LNCaP clone FGC (cell line): Measurements from ENCODE around the gene EPHB1.

Experiments used
- DNase-seq: peaks from one replicate; pipeline ENCODE4 v3.0.0-alpha.2; 2011; ENCODE audit warnings: low read depth
- H3K4me3 ChIP-seq: 2 replicates; pipeline ENCODE4 v1.5.1; 2011; ENCODE audit warnings: mild to moderate bottlenecking, low read depth, low read length, control low read depth
- TF ChIP-seq, protein P1 (sequence below): IDR thresholded peaks from 2 replicates; pipeline ENCODE4 v1.5.1; 2012; ENCODE audit warnings: mild to moderate bottlenecking; ENCODE audit not compliant: control insufficient read depth, insufficient read depth; ENCODE audit errors: extremely low read depth

Gene EPHB1

DNA sequence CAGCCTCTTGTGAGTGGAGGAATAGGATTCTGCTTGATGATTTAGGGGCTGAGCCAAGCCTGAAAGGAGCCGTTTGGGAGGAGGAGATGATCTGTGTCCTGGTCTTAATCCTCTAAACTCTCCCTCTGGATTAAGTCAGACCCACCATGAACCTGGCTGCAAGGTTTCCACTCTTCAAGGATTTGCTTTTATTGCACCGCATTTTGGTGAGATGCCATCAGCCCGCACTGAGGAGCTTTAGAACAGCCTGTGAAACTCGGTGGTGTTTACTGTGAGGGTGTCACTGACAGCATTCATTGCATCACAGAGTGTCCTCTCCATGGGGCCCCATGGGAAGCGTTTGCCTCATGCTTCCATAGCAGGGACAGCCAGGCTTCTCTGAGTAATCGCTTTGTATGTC, 59.2 kb downstream of the EPHB1 start:
- DNase-seq: no peak

DNA sequence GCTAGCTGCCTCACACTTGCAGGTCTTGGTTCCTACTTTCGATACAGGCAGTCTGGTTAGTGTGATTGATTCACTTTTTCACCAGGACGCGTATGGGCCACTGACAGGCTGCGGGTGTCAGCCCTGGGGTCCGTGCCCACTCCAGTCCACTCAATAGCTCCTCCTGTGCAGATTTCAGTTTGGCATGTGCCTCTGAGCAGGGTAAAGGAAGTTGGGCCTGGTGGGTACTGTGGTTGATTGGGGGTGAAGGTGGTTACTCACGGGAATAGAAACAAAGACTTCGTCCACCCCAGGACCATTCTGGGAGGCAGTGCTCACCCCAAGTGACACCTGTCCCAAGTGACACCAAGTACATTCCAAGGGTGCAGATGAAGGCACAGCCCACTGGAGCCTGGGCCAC, 62.3 kb downstream of the EPHB1 start:
- TF ChIP-seq, protein P1, sequence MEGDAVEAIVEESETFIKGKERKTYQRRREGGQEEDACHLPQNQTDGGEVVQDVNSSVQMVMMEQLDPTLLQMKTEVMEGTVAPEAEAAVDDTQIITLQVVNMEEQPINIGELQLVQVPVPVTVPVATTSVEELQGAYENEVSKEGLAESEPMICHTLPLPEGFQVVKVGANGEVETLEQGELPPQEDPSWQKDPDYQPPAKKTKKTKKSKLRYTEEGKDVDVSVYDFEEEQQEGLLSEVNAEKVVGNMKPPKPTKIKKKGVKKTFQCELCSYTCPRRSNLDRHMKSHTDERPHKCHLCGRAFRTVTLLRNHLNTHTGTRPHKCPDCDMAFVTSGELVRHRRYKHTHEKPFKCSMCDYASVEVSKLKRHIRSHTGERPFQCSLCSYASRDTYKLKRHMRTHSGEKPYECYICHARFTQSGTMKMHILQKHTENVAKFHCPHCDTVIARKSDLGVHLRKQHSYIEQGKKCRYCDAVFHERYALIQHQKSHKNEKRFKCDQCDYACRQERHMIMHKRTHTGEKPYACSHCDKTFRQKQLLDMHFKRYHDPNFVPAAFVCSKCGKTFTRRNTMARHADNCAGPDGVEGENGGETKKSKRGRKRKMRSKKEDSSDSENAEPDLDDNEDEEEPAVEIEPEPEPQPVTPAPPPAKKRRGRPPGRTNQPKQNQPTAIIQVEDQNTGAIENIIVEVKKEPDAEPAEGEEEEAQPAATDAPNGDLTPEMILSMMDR: no peak
- no peak overlapping the region for H3K4me3 ChIP-seq
- DNase-seq: no peak

More for the DNA sequence above, 59.2 kb downstream of the EPHB1 start:
- TF ChIP-seq, protein P1: no peak
- H3K4me3 ChIP-seq: no peak overlapping the region

DNA sequence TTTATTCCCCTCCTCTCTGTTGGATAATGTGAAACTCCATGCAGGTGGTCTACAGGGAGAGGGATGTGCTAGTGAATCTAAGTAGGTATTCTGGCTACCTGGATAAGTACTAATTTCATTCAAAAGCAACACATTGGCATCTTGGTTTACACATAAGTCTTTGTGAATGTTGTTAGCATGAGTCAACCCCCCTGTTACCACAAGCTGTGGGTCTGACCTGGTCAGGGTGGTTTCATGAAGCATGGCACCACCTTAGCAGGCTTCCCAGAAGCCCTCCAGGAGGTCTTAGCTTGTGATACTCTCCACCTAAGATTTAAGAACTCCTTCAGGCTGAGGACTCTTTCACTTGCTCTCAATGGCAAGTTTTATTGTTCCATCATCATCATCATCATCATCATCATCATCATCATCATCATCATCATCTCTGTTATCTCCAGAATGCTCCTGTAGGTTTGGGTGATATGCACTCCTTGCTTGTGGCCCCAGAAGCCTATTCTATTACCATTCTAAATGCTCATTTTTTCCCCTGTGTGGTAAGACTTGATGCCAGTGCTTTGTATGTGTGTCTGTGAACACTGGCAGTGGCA, 62.8 kb downstream of the EPHB1 start:
- TF ChIP-seq, protein P1: no peak
- no peak overlapping the region for H3K4me3 ChIP-seq
- DNase-seq: no peak

DNA sequence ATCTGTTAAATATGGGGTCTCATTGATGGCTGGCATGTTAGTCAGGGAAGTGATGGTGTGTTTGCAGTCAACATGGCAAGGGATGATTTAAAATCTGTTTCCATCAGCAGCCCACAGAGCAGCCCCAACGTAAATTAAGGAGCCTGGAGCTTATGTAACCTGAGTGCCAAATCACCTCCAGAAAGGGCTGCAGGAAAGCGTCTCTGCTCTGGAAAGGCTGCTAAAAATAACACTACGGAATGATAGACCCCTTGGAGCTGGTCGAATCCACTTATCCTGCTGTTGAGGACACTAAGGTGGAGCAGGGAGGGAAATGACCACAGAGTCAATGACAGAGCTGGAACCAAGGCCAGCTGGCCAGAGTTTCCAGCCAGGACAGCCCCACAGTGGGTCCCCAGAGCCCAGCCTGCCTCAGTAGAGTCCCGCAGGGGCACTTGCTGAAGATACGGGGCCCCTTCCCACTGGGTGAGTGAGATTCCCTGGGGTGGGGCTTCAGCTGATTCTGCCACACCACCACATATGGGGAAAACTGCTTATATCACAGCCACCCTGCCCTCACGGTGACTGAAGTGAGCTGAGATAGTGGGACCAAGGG, 63.5 kb downstream of the EPHB1 start:
- H3K4me3 ChIP-seq: no peak overlapping the region
- DNase-seq: no peak
- TF ChIP-seq, protein P1: no peak

DNA sequence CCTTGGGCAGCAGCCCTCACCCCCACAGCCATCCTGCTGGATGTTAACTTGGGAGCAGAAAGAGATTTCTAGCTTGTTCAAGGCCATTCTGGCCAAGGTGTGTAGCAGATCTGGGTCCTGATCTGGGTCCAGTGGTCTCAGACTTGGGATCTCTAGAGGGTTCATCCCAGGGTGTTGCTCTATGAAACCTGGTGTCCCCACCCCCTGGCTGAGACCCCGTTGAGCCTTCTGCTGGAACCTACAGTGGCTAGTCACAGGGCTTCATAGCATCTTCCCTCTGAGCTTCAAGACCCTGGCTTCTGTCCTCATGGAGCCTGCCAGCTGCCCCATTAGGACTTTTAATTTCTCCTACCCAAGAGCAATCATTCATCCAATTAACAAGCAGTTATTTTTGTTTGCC, 64.3 kb downstream of the EPHB1 start:
- H3K4me3 ChIP-seq: no peak overlapping the region
- no peak for DNase-seq
- TF ChIP-seq, protein P1: no peak

DNA sequence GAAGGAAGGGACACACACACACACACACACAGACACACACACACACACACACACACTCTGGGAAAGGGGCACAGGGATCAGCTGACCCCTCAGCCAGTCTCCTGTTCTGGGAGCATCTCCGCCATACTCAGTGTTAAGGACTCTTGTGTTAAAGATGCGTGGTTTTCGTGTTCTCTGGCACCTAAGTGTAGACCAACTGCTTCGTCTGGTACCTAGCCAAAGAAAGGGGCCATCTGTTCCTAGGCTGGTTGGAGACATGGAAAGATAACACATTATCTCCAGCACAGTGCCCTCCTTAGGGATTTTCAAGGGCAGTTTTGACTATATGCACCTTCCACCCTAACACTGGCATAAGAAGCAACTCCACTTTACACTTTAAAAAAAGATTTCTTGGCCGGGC, 65.1 kb downstream of the EPHB1 start:
- TF ChIP-seq, protein P1: no peak
- DNase-seq: no peak
- no peak overlapping the region for H3K4me3 ChIP-seq

DNA sequence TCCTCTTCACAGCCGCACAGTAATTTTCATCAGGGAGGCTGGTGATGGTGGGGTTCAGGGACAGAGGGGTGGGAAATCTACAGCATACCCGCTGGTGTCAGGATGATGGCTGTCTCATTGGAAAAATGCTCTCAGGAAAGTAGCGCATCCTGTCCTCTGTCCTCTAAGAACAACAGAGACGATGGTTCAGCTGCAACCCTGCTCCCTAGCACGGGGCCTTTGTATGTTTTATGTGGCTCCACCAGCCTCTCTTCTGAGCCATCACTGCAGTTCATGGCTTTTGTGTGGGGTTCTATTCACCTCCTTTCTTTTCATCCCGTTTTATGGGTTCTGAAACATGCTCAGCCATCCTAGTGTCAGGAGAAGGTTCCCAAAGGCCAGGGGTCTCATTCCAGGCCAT, 68.9 kb downstream of the EPHB1 start:
- no peak for DNase-seq
- TF ChIP-seq, protein P1: no peak
- H3K4me3 ChIP-seq: no peak overlapping the region
